Stimulated activated CD4-positive, alpha-beta T cell treated with anti-CD3 and anti-CD28 coated beads, TNF-alpha, amount 100 ng/mL, for 4 hours (primary cell): ENCODE data around the gene WDR49.

Source experiments
- DNase-seq, 3 experiments: peaks; one replicate each; pipeline ENCODE4 v3.0.0-alpha.2; 2020; ENCODE audit warnings: low read depth in 3 of 3

WDR49 gene

DNA sequence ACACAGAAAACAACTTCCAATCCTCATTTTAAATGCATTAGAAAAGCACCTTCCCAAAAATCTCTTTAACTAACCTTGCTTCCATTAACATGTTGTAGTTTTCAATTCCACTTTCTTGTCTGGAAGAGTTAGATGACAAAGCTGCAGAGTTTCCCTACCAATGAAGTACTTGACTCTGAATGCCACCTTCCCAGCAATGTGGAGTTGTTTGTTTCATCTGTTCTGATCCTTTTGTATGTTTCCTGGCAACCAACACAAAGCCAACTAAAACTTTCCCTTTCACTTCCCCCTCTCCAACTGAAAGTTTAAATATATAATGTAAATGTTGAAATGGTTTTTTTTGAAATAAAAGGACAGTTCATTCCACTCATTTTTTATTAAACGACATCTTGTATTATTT, at the start of gene WDR49:
Gene WDR49, minus strand, starts transcription at position 183 of the 400 bp plus-strand sequence. CDS start 517 bp downstream, outside the sequence.
- no peak for DNase-seq

DNA sequence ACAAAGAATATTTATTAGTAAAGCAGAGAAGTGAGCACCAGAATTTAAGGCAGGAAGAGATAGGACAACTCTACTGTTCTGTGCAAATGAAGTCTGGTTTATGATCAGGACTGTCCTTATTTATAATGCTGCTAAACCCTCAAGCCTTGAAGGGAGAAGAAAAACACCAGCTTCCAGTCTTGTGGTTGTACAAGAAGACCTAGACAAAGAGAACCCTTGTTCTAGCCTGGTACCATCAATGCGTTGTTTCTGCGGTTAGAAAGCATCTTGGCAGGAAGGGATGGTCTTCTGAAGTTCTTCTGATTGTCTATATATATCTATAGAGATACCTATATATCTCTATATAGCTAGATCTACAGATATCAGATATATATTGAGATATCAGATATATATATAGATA, 47.2 kb upstream of the WDR49 start:
- no peak for DNase-seq

DNA sequence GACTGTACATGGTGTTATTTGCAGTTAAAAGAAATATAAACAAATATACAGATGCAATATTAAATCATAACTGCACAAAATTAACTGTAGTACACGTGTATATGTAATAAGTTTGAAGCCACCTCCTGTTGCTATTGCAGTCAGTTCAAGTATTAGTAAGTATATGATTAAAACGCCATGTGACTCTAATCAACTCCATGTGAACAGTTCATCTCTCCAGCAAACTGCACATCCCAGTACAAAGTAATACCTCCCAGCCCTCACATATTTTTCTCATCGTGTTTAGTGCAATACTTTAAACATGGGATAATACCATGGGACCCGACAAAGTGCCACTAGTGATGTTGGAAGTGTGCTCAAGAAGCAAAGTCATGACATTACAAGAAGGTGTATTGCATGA, 46.3 kb upstream of the WDR49 start:
- no peak for DNase-seq

DNA sequence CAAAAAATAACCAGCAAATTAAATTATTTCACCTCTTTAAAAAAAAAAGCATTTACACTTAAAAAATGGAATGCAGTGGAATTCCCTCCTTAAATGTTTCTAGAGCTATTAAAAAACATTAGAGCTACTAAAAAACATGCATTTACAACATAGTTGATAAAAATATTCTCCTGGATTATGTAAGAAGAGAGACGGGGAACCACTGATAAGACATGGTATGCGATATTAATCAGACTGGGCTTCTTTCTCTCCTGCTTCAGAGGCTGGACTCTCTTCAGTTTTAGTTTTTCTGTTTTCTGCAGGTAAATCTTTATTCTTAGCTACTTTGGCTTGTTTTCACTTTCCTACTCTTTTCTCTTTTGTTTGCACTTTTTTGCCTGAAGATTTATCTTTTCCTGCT, 40.4 kb upstream of the WDR49 start:
- DNase-seq: no peak

DNA sequence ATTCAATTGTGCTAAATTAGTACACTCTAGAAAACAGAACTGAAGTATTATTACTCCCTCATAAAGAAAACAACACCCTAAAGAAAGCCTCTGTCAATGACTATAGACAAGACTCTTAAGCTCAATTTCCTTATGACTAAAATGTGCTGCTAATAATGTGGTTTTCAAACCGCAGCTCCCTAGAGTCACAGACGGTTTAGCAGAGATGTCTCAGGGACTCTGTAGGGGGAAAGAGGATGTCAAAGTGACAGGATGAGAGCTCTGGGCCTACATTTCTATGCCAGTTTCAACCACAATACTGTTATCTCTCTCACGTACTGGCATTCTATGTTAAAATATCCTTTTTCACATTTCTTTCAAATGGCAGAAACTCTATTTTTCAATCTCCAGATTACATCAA, 37.6 kb upstream of the WDR49 start:
- no peak for DNase-seq

DNA sequence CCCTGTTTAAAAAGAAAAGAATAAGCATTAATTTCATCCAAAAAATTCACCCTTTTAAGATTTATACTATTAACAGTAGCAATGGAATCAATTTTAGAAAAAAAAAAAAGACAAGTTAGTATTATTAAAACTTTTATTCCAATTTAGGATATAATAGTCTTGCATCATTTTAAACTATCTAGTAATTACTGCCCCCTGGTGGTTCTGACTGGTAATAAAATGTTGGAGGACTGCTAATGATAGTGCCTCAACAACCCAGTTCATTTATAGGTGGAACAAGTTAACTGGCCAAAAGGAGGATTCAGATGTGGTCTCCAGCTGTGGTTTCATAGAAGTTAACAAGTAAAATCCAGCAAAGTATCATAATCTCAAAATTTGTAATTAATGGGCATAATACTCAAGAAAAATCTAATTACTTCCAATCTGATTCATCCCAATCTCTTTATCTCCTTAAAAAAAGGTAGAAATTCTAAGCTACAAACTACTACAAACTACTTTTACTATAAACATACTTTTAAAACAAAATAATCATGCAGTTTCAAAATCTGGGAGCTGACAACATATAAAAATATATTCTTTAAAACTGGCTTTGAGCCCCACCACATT, 30.7 kb upstream of the WDR49 start:
- DNase-seq: peak in 1 of 3 experiments; percentile 38

DNA sequence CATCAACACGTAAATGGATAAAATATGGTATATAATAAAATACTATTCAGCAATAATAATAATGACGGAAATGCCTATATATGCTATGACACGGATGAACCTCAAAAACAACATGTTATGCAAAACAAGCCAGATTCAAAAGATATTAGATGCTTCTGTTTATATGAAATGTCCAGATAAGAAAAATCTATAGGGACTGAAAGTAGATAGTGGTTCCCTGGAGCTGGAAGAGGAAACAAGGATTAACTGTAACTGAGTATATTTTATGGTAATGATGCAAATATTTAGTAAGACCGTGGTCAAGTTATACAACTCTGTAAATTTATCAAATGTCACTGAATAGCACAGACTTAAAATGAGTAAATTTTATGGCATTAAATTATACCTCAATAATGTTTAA, 25.8 kb upstream of the WDR49 start:
- DNase-seq: no peak

DNA sequence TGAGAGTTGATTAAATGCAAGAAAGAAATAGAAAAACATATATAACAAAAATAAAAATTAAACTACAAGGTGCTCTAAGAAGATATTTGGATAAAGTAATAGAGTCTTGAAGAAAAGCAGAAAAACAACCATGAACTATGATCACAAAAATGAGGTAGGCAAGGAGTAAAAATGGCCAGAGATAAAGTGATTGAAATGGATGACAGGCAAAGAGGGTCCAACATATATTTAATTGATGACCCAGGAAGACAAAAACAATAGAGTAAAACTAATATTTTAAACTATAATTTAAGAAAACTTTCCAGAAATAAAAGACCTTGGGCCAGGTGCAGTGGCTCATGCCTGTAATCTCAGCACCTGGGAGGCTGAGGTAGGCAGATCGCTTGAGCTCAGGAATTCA, 22.1 kb upstream of the WDR49 start:
- DNase-seq: no peak

DNA sequence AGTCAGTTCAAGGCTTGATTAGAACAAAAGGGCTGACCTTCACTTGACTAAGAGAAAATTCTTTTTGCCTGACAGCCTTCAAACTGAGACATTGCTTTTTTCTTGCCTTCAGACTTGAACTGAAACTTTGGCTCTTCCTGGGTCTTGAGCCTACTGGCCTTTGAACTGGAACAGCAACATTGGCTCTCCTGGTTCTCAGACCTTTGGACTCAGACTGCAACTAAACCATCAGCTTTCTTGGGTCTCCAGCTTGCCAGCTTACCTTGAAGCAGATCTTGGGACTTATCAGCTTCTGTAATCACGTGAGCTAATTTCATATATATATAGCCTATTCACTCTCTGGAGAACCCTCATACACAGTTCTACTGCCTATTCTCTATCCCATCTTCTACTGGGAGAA, 19.5 kb upstream of the WDR49 start:
- no peak for DNase-seq

DNA sequence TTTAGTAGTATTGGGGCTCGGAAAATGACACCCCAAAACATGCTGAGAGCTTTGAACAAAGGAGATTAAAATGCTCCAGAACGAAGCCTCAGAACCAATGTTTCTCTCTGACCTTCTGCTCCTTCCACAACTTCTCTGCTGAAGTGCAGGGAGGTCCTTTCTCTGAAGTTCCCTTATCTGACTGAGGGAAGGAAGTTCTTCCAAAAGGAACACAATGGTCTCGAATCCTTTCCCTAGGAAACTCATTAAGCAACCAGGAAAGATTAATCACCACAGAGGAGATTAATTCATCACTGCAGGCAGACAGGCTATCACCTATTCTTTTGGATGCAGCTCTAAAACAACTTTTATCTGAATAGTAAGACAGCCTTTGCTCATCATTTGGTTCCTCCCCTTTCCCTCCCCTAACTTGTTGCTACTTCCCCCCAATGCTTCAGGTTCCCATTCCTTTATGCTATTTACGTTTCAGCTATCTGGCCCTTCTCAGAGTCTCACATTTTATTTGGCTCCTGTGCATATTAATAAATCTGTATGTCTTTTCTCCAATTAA, 18.2 kb upstream of the WDR49 start:
- DNase-seq: no peak

DNA sequence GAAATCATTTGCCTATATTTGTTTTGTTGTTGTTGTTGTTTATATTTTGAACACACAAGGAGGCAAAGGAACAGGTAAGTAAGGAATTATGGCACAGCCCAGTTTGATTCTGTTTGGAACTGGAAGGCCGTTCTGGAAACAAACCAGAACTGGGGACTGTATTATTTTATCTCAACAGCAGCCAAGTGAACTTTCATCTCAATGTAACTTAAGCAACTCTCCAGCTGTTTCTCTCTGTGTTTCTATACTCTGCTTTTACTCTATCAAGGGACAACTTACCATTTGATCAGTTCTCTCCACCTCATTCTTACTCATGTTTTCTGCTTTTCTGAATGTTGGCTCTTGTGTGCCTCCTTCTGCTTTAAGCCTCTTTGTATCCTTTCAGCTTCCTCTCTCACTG, 16.0 kb upstream of the WDR49 start:
- no peak for DNase-seq

DNA sequence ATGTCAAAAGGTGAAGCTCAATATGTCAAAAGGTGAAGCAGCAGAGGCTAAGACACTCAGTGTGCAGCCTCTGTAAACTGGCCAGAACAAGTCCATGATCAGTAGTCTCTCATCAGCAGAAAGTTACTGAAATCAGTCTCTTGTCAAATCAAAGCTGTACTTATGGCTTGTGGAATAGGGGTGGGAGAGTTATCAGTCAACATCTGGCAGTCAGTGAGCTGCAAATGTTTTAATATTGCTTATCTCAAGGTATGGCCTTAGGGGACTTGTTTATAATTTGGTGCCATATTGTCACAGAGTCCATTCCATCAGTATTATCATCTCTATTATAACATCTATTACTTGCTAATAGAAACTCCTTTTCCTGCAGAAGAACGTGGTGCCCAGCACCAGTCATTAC, 14.9 kb upstream of the WDR49 start:
- DNase-seq: no peak

DNA sequence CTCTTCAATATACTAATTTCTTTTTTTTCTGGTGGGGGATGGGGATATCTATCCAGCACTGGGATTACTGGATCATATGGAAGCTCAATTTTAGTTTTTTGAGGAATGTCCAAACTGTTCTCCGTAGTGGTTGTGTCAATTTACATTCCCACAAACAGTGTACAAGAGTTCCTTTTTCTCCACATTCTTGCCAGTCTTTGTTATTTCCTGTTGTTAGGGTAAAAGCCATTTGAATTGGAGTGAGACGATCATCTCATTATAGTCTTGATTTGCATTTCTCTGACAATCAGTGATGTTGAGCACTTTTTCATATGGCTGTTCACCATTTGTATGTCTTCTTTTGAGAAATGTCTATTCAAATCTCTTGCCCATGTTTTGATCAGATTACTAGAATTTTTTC, 12.8 kb upstream of the WDR49 start:
- no peak for DNase-seq

DNA sequence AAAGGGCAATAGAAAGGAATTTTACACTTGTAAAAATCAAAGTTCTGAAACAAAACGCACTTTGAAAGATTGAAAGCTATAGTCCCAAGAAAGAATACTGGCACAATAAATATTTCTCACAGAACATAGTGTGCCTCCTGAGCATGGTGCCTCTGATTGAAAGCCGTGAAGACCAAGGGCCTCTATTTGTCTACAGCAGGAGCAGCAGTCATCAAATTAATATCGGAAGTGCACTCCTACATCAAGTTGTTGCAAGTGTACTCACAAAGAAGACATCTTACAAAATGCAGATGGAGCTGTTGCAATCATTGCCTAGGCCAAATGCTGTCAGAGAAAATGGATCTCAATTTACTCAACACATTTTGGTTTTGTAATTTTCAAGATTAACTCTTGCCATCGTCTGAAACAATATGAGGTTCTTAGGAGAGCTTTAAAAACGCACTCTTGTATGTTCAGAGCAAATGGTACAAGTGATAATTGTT, 9.2 kb upstream of the WDR49 start:
- DNase-seq: no peak

DNA sequence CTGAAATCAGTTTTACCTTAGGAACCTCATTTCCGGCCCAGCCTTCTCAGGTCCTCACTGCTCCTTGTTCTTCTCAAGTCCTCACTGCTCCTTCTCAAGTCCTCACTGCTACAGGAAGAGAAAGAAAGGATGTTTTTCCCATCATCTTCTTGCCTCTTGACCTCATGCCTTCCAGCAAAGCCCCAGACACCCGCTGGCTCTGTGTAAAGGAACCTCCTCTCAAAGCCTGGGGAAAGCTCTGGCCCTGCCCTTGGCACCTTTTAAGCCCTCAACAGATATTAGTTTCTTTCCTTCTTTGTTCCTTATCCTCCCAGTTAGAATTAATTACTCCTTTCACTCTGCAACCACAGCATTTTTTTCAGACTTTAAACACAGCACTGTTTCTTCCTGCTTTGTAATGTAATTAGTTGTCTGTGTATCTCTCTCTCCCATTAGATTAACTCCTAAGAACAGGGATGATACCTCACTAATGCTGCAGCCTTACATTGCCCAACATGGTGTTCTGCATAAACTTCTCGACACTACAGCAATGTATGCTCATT, 4.0 kb upstream of the WDR49 start:
- DNase-seq: no peak

DNA sequence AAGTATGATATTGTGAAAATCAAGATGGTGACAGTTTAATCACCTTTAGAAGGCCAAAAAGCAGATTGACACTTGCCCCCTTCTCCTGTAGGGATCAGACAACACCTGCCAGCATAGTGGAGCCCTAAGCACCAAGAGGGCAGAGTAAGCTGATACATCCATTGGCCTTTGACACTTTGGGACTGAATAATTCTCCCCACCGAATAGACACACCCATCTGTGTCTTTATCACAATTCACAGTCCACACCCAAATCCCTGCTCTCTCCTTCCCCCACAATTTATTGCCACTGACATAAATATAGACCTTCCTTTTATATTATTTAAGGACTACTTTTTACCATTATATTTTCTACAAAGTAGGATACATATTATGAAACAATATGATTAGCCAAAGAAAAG, 3.1 kb upstream of the WDR49 start:
- no peak for DNase-seq

DNA sequence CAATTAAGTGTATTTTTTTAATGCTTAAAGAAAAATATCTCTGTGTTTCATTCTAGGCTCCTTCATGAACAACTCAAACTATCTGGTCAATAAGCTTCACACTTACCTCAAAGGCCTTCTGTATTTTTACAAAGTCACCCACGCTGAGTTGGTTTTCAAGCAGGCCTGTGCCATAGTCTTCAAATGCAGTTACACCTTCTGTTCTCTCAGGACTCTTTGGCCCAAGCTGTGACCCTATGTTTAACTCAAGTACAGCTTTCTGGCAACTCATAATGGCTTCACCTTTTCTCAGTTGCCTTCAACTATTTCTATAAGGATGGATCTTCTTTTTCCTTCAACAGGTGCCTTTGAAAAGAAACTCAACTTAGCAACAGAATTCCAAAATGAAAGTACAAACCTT, 587 bp downstream of the WDR49 start:
- no peak for DNase-seq

DNA sequence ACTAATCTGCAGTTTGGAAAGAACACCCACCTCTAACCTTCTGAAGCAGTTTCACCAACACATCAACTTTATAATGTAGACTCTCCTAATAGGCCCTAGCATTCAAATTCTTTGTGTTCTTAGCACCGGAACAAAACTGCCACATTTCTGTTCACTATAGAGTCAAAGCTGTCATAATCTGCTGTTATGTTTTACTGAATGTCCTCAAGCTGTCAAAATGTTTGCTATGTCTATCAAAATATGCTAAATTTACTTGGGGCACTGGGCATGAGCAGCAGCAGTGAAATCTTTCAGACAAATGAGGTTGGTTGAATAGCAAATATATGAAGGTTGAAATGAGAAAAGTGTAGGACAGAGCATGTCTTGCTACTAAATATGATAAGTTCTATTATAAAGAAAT, 1.9 kb downstream of the WDR49 start:
- no peak for DNase-seq

DNA sequence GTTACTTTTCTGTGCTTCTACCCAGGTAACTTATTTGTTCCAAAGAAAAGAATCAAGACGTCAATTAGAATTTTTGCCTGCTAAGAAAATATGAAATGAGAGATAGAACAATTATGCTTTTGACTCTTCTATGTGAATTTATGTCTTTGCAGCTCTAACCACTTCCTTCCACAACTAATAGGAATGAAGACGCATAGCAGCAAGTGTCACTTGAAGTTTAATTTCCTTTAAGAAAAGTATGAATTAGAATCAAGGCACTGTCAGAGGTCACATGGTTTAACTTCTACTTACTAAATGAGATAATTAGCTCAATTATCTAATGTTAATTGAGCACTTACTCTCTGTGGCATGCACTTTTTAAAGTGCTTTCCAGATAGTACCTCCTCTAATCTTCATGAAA, 3.3 kb downstream of the WDR49 start:
- no peak for DNase-seq

DNA sequence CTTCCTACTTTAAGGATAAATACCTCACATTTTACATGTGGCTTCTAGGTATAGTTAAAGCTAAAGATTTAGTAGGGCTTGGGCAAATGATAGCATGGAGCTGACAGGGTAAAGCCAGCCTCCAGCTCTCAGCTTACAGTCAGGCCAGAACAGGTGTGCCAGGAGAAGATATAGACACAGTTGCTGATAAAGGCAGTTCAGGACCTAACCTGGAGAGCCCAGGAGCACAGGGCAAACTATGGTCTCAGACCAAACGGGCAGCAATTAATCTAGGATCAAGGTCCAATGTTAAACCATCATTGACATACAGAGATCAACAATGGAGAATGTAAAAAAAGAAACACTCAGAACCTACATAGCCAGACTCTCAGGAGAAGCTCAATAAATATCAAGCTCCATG, 4.0 kb downstream of the WDR49 start:
- DNase-seq: no peak

DNA sequence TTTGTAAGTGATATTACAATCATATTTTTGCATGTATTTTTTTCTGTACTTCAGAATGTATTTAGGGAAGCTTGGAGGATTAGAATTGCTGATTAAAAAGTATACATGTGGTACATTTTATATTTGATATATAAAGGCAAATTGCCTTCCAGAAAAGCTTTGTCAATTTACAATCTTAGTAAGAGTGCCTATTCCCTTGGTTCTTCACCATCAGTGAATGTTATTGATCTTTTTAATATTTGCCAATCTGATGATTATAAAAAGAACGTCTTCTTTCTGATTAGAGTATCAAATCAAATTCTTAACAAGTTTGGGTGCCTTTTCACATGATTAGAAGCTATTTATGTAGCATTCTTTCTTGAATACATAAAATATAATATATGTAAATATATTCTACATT, 9.1 kb downstream of the WDR49 start:
- no peak for DNase-seq

DNA sequence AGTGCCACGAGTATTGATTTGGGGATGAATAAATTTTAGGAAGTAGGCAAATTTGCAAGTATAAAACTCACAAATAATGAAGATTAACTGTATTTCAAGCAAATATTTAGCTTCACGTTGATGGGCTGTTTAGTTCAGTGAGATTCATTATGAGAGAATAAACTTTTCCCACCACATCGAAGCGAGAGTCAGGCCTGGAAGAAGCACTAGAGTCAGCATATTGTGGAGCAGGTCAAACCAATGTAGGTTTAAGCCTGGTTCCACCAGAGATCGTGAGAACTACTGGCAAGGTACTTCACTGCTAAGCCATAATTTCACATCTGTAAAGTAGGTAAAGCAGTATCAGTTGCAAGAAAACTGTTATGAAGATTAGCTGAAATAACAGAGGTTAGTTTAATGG, 22.3 kb downstream of the WDR49 start:
- no peak for DNase-seq

DNA sequence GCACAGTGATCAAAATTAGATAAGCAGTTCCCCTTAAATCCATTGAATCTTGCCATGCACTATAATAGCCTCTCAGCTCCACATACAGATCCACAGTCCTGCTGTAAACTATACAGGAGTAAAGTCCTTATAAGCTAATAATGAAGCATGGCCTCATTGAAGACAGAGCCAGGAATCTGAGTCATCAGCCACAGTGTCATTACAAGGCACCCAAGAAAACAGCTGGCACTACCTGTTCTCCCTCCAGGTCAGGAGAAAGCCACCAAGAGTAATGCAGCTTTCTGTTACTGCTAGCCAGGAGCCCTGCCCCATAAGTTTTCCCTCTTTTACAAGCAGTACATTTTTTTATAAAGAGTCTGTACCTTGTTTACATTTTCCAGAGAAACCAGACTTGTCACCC, 27.3 kb downstream of the WDR49 start:
- DNase-seq: no peak

DNA sequence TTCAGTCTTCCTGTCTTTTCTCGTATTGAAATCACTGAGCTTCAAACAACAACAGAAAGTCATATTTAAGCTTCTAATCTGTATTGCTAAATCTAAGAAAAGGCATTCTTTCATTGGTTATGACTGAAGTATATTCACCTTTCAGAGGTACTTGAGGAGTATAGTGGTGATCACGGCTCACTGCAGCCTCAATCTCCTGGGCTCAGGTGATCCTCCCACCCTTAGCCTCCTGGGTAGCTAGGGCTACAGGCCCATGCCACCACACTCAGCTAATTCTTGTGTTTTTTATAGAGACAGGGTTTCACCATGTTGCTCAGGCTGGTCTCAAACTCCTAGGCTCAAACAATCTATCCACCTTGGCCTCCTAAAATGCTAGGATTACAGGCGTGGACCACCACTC, 38.7 kb downstream of the WDR49 start:
- no peak for DNase-seq
